Endothelial cell of umbilical vein (primary cell): ENCODE results near the gene NKX2-3.

Source experiments
- POLR2A ChIP-seq: IDR thresholded peaks from 2 replicates; pipeline ENCODE4 v1.6.1; 2012; ENCODE audit warnings: low read depth, mild to moderate bottlenecking, control low read depth, low read length
- POLR2AphosphoS5 ChIP-seq: IDR thresholded peaks from 2 replicates; pipeline ENCODE4 v1.6.1; 2012; ENCODE audit warnings: low read depth, mild to moderate bottlenecking, control low read depth, low read length, moderate library complexity; ENCODE audit not compliant: insufficient read depth
- TF ChIP-seq, protein P1 (sequence below), 2 donors: IDR thresholded peaks; 1 replicate in 1 of 2; 2 replicates in 1 of 2; pipeline ENCODE4 v1.5.1; 2011; ENCODE audit warnings: low read length in 2 of 2, mild to moderate bottlenecking in 2 of 2, moderate library complexity in 2 of 2, control low read depth in 1 of 2, inconsistent platforms in 1 of 2, low read depth in 1 of 2; ENCODE audit not compliant: insufficient read depth in 1 of 2; ENCODE audit errors: extremely low read depth in 1 of 2

DNA sequence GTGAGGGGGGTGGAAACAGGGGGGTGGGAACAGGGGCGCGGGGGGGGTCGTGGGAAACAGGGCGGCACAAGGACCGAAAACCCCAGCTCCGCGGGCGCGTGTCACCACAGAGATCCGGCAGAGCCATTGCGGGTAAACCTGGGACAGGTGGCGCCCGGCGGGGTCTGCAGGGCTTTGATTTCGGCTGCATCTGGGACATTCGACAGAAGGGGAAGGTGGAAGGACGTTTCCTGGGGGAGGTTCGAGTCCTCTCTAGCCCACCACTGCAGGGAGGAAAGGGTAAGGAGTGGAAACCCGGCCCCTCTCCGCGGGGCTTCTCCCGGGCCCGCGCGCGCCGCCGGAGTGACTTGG, 7.5 kb downstream of the NKX2-3 start:
- TF ChIP-seq, protein P1, sequence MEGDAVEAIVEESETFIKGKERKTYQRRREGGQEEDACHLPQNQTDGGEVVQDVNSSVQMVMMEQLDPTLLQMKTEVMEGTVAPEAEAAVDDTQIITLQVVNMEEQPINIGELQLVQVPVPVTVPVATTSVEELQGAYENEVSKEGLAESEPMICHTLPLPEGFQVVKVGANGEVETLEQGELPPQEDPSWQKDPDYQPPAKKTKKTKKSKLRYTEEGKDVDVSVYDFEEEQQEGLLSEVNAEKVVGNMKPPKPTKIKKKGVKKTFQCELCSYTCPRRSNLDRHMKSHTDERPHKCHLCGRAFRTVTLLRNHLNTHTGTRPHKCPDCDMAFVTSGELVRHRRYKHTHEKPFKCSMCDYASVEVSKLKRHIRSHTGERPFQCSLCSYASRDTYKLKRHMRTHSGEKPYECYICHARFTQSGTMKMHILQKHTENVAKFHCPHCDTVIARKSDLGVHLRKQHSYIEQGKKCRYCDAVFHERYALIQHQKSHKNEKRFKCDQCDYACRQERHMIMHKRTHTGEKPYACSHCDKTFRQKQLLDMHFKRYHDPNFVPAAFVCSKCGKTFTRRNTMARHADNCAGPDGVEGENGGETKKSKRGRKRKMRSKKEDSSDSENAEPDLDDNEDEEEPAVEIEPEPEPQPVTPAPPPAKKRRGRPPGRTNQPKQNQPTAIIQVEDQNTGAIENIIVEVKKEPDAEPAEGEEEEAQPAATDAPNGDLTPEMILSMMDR (IDR thresholded peaks at IDR 0.05; ENCODE audit: extremely low read depth in 1 of 2, insufficient read depth in 1 of 2, low read depth in 1 of 2, low read length in 2 of 2): no peak
- TF ChIP-seq POLR2AphosphoS5: no peak
- TF ChIP-seq POLR2A: no peak
